Neural cell (in vitro differentiated cells): Measurements from ENCODE around the gene COL24A1. TPM values are rescaled to one million over a fixed set of nuclear protein-coding genes. Genes with fewer than 3 reads are reported as not detected.

Source experiments
- H2AFZ ChIP-seq: fragments of 200-600, 300-800 bp; sonication (generic), shearing (Covaris generic); 2 replicates; pipeline ENCODE4 v1.6.0; 2014; ENCODE audit warnings: low read depth, mild to moderate bottlenecking, antibody characterized with exemption, low read length, moderate library complexity
- H3F3A ChIP-seq: fragments of 200-600 bp; shearing (Covaris generic); 2 replicates; pipeline ENCODE4 v1.6.1; 2016; ENCODE audit warnings: mild to moderate bottlenecking, moderate library complexity, mixed read lengths, antibody characterized with exemption, low read length; ENCODE audit not compliant: insufficient read depth, poor library complexity, severe bottlenecking
- H3K27ac ChIP-seq: fragments of 200-600, 300-800 bp; sonication (generic), shearing (Covaris generic); 2 replicates; pipeline ENCODE4 v1.5.1; 2014; ENCODE audit warnings: mild to moderate bottlenecking, low read length, moderate library complexity
- H3K27me3 ChIP-seq: fragments of 300-800, 200-600 bp; sonication (generic), shearing (Covaris generic); 2 replicates; pipeline ENCODE4 v1.6.0; 2014; ENCODE audit warnings: mild to moderate bottlenecking, low read depth, low read length, moderate library complexity; ENCODE audit not compliant: insufficient read depth
- H3K36me3 ChIP-seq: fragments of 300-800, 200-600 bp; sonication (generic), shearing (Covaris generic); 2 replicates; pipeline ENCODE4 v1.5.1; 2014; ENCODE audit warnings: mild to moderate bottlenecking, antibody characterized with exemption, low read length, moderate library complexity; ENCODE audit not compliant: insufficient read depth
- H3K4me2 ChIP-seq: fragments of 300-800, 200-600 bp; sonication (generic), shearing (Covaris generic); 2 replicates; pipeline ENCODE4 v1.6.0; 2014; ENCODE audit warnings: mild to moderate bottlenecking, low read length
- H3K4me3 ChIP-seq: fragments of 300-800, 200-600 bp; sonication (generic), shearing (Covaris generic); 2 replicates; pipeline ENCODE4 v1.5.1; 2014; ENCODE audit warnings: mild to moderate bottlenecking, low read length, moderate library complexity
- H3K79me2 ChIP-seq: fragments of 200-600 bp; shearing (Covaris generic); replicated peaks from 2 replicates; pipeline ENCODE4 v1.6.0; 2014; ENCODE audit warnings: mild to moderate bottlenecking, low read length, moderate library complexity; ENCODE audit not compliant: insufficient read depth
- H3K9ac ChIP-seq: fragments of 300-800, 200-600 bp; sonication (generic), shearing (Covaris generic); 2 replicates; pipeline ENCODE4 v1.6.1; 2016; ENCODE audit warnings: mild to moderate bottlenecking, low read length, mixed read lengths
- H3K9me2 ChIP-seq: fragments of 200-600 bp; shearing (Covaris generic); 2 replicates; pipeline ENCODE4 v1.6.1; 2016; ENCODE audit warnings: mild to moderate bottlenecking, low read length, mixed read lengths; ENCODE audit not compliant: insufficient read depth
- H3K9me3 ChIP-seq: fragments of 200-600, 300-800 bp; sonication (generic), shearing (Covaris generic); 2 replicates; pipeline ENCODE4 v1.6.1; 2016; ENCODE audit warnings: mild to moderate bottlenecking, mixed run types, low read length, moderate library complexity, mixed read lengths
- H4K20me1 ChIP-seq: fragments of 200-600 bp; shearing (Covaris generic); 2 replicates; pipeline ENCODE4 v1.6.1; 2016; ENCODE audit warnings: mild to moderate bottlenecking, mixed run types; ENCODE audit not compliant: insufficient read depth
- CTCF ChIP-seq: fragments of 450-650 bp; IDR thresholded peaks from 2 replicates; pipeline ENCODE4 v1.5.1; 2014; ENCODE audit warnings: antibody characterized with exemption, mild to moderate bottlenecking, moderate library complexity; ENCODE audit not compliant: poor library complexity, severe bottlenecking
- EP300 ChIP-seq: fragments of 450-650 bp; conservative IDR thresholded peaks from 2 replicates; pipeline ENCODE4 v1.6.1; 2014; ENCODE audit warnings: antibody characterized with exemption, mild to moderate bottlenecking, moderate library complexity; ENCODE audit not compliant: poor library complexity, severe bottlenecking
- EZH2 ChIP-seq: fragments of 200-600, 300-800 bp; shearing (Covaris generic), sonication (generic); IDR thresholded peaks from 2 replicates; pipeline ENCODE4 v1.6.1; 2014; ENCODE audit warnings: antibody characterized with exemption, low read length, borderline replicate concordance, mild to moderate bottlenecking; ENCODE audit not compliant: insufficient read depth, poor library complexity, severe bottlenecking
- MXI1 ChIP-seq: fragments of 450-650 bp; conservative IDR thresholded peaks from 2 replicates; pipeline ENCODE4 v1.6.1; 2014; ENCODE audit warnings: antibody characterized with exemption, mild to moderate bottlenecking; ENCODE audit not compliant: poor library complexity, severe bottlenecking
- POLR2AphosphoS5 ChIP-seq: IDR thresholded peaks from 2 replicates; pipeline ENCODE4 v1.6.1; 2012
- RAD21 ChIP-seq: fragments of 450-650 bp; conservative IDR thresholded peaks from 2 replicates; pipeline ENCODE4 v1.6.1; 2014; ENCODE audit warnings: antibody characterized with exemption, mild to moderate bottlenecking, moderate library complexity
- SMC3 ChIP-seq: fragments of 450-650 bp; conservative IDR thresholded peaks from 2 replicates; pipeline ENCODE4 v1.6.1; 2014; ENCODE audit warnings: antibody characterized with exemption, mild to moderate bottlenecking, moderate library complexity; ENCODE audit not compliant: poor library complexity
- TAF1 ChIP-seq: IDR thresholded peaks from 2 replicates; pipeline ENCODE4 v1.6.1; 2012; ENCODE audit warnings: low read depth
- polyA plus RNA-seq: library from polyadenylated mRNA; depleted of rRNA; stranded (reverse); fragments of >200 nt; gene quantifications from 2 replicates; pipeline ENCODE4 v1.2.3, GENCODE V29; 2014
- TF ChIP-seq, protein P1 (sequence below): IDR thresholded peaks from 2 replicates; pipeline ENCODE4 v1.6.1; 2012; ENCODE audit warnings: borderline replicate concordance

The COL24A1 gene
- polyA plus RNA-seq, 1 donor from 2014 or later: 0.19 TPM

- Histone ChIP-seq H2AFZ (no peak overlapping the region), H3K79me2 (no peaks in the 10 kb centered on the region), H3F3A (no peaks in the 10 kb centered on the region), H3K27ac (no peak overlapping the region), H3K4me3 (no peak overlapping the region), H3K36me3 (no peaks in the 10 kb centered on the region), H4K20me1 (no peaks in the 10 kb centered on the region), H3K27me3 (no peaks in the 10 kb centered on the region), H3K9me3 (no peaks in the 10 kb centered on the region), H3K9me2 (no peaks in the 10 kb centered on the region), H3K9ac (no peak overlapping the region), H3K4me2 (no peak overlapping the region)
- TF ChIP-seq, protein P1, sequence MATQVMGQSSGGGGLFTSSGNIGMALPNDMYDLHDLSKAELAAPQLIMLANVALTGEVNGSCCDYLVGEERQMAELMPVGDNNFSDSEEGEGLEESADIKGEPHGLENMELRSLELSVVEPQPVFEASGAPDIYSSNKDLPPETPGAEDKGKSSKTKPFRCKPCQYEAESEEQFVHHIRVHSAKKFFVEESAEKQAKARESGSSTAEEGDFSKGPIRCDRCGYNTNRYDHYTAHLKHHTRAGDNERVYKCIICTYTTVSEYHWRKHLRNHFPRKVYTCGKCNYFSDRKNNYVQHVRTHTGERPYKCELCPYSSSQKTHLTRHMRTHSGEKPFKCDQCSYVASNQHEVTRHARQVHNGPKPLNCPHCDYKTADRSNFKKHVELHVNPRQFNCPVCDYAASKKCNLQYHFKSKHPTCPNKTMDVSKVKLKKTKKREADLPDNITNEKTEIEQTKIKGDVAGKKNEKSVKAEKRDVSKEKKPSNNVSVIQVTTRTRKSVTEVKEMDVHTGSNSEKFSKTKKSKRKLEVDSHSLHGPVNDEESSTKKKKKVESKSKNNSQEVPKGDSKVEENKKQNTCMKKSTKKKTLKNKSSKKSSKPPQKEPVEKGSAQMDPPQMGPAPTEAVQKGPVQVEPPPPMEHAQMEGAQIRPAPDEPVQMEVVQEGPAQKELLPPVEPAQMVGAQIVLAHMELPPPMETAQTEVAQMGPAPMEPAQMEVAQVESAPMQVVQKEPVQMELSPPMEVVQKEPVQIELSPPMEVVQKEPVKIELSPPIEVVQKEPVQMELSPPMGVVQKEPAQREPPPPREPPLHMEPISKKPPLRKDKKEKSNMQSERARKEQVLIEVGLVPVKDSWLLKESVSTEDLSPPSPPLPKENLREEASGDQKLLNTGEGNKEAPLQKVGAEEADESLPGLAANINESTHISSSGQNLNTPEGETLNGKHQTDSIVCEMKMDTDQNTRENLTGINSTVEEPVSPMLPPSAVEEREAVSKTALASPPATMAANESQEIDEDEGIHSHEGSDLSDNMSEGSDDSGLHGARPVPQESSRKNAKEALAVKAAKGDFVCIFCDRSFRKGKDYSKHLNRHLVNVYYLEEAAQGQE: no peak
- TF ChIP-seq SMC3: no peak
Observed at GRCh38 chr1:86062453-86062852, 94.1 kb downstream of the COL24A1 start.

- Histone ChIP-seq H3K27ac (no peak overlapping the region), H3K4me2 (no peak overlapping the region), H3F3A (no peaks in the 10 kb centered on the region), H3K79me2 (no peaks in the 10 kb centered on the region), H3K9me2 (no peaks in the 10 kb centered on the region), H3K9me3 (no peaks in the 10 kb centered on the region), H3K9ac (no peak overlapping the region), H3K36me3 (no peaks in the 10 kb centered on the region), H3K4me3 (no peak overlapping the region), H2AFZ (no peak overlapping the region), H4K20me1 (no peaks in the 10 kb centered on the region), H3K27me3 (no peaks in the 10 kb centered on the region)
- TF ChIP-seq TAF1 (no peak), RAD21 (no peak), POLR2AphosphoS5 (no peak), MXI1 (no peak), SMC3 (no peak), CTCF (no peak), EP300 (no peak), EZH2 (no peak)
- TF ChIP-seq, protein P1: no peak
Observed at GRCh38 chr1:86061551-86061990, 95.0 kb downstream of the COL24A1 start.
